ENCODE data around the gene TP53INP2. TPM values are rescaled to one million over a fixed set of nuclear protein-coding genes. Genes with fewer than 3 reads are reported as not detected.

Gene TP53INP2
- total and polyA plus RNA-seq, 9 of the 15 experiments (the other 6 are each of a cell fraction or from before 2014, with no cell fraction given), result 0.43 to 5.0 (median 1.3) TPM

GRCh38 chr20:34689486-34689885 is 14.7 kb upstream of the TP53INP2 start:
- WGBS (ENCODE audit: insufficient coverage, low coverage, missing lambda C conversion rate), result 20% methylated on average over 2 of the region's 2 CpGs
- BruUV-seq (replicated peaks), result no TSS peak
- Histone ChIP-seq H3K4me1 (replicated peaks in 1 of 2; ENCODE audit: control insufficient read depth in 2 of 2, insufficient read depth in 2 of 2, low read length in 2 of 2) (peaks cover 0 to 8% of the 10 kb centered on the region in 2 experiments; a peak in 3 of 5 replicates), H3K4me3 (no peak overlapping the region), H3K27me3 (ENCODE audit: control insufficient read depth in 2 of 2, insufficient read depth in 2 of 2, low read length in 2 of 2) (no peaks in the 10 kb centered on the region), H2AFZ (ENCODE audit: low read depth, low read length) (no peak overlapping the region; the same call in 1 of the 2 replicates), H3K27ac (ENCODE audit: extremely low read depth, low read depth, low read length) (no peak overlapping the region), H3K9ac (ENCODE audit: insufficient read depth in 1 of 2, low read depth in 2 of 2, low read length in 2 of 2) (no peak overlapping the region), H3K9me1 (ENCODE audit: control insufficient read depth, insufficient read depth, low read length) (no peaks in the 10 kb centered on the region), H3K4me2 (ENCODE audit: insufficient read depth, low read length) (no peak overlapping the region), H4K20me1 (replicated peaks; ENCODE audit: control insufficient read depth, insufficient read depth, low read length) (no peaks in the 10 kb centered on the region), H3K36me3 (ENCODE audit: control insufficient read depth, insufficient read depth, low read length) (no peaks in the 10 kb centered on the region), H3K79me2 (ENCODE audit: control insufficient read depth, insufficient read depth, low read length) (no peaks in the 10 kb centered on the region), H3K9me3 (replicated peaks; ENCODE audit: control insufficient read depth, insufficient read depth, low read depth, low read length) (no peaks in the 10 kb centered on the region)
- FAIRE-seq (peak; percentile 82), ATAC-seq (peak; percentile 31; the same call in 1 of the 3 replicates), DNase-seq (ENCODE audit: extremely low read depth in 1 of 4, low spot score in 3 of 4) (no peak)
- in situ Hi-C loops (cut with MboI), result no loop called here
- intact Hi-C loops (cut with micrococcal nuclease), result no loop called here
- ChIA-PET CTCF (ENCODE audit: low intra/inter-chr PET ratio) (no interaction called here), POLR2A (interaction anchor here (0.6 to 3.0 kb wide), 5 partner anchors 12 to 1515 kb away, joined by 3 to 16 read pairs (median 6); partner anchors contain the start of genes PIGU and TP53INP2)
- TF ChIP-seq POLR3G (IDR thresholded peaks at IDR 0.05; ENCODE audit: extremely low read depth, insufficient read length, insufficient replicate concordance) (no peak), CHAMP1 (IDR thresholded peaks at IDR 0.05) (no peak), MNT (conservative IDR thresholded peaks at IDR 0.05) (no peak), MECOM (CRISPR knock-in tag; IDR thresholded peaks at IDR 0.05) (no peak), THRA (IDR thresholded peaks at IDR 0.05) (no peak), ZNF175 (CRISPR knock-in tag; IDR thresholded peaks at IDR 0.05; ENCODE audit: low read depth) (no peak; the same call in 1 of the 2 replicates), AFF1 (IDR thresholded peaks at IDR 0.05; ENCODE audit: low read depth in 1 of 2, partially characterized antibody in 2 of 2) (no peak), RAD21 (CRISPR knock-in tag; conservative IDR thresholded peaks at IDR 0.05 in 1 of 2, IDR thresholded peaks at IDR 0.05 in 1 of 2) (no peak), SMARCA5 (IDR thresholded peaks at IDR 0.05) (no peak)
